K562 (cell line): ENCODE measurements around the gene DDX46. TPM values are rescaled to one million over a fixed set of nuclear protein-coding genes. Genes with fewer than 3 reads are reported as not detected.

ENCODE experiments used
- ATAC-seq: fragments of 200-7000 bp; cut with Tn5 transposase; 3 replicates; pipeline ENCODE4 v1.9.1; 2020; ENCODE audit warnings: moderate library complexity
- BruUV-seq: library from RNA; stranded (reverse); fragments of 400-500 nt; replicated peaks from 2 replicates; lab custom pipeline; 2021; lab: Mats Ljungman, UMichigan
- CTCF ChIA-PET: fragments of 300-600 bp; formaldehyde crosslinking; extraction: SDS; loops from one replicate; lab custom pipeline; 2021; ENCODE audit warnings: low intra/inter-chr PET ratio; lab: Yijun Ruan, JAX
- POLR2A ChIA-PET: fragments of 300-600, 350-650 bp; sonication (Branson Sonifier 250); formaldehyde crosslinking; extraction: SDS; loops from one replicate; lab custom pipeline; 2021; ENCODE audit warnings: antibody characterized with exemption, inconsistent platforms; lab: Yijun Ruan, JAX
- DNase-seq, 4 experiments: peaks; one replicate each; pipeline versions ENCODE4 v3.0.0 to v3.0.0-alpha.2; 2011 to 2018; ENCODE audit warnings: low spot score in 3 of 4, mixed read lengths in 3 of 4; ENCODE audit errors: extremely low read depth in 1 of 4
- FAIRE-seq: peaks from 2 replicates; lab custom pipeline; 2011; peaks lifted over from hg19 to GRCh38; lab: Jason Lieb, UNC
- H2AFZ ChIP-seq: 2 replicates; pipeline ENCODE4 v1.6.0; 2011; ENCODE audit warnings: low read depth, low read length, control low read depth, inconsistent platforms
- H3K27ac ChIP-seq: fragments of 200-600 bp; 3 replicates; pipeline ENCODE4 v1.8.0; 2011; ENCODE audit warnings: low read depth, mild to moderate bottlenecking, control low read depth, inconsistent platforms, low read length, moderate library complexity, mixed read lengths; ENCODE audit errors: extremely low read depth
- H3K27me3 ChIP-seq, 2 experiments: fragments of 300-600 bp in 1 of 2; 2 replicates in 1 of 2; 3 replicates in 1 of 2; pipeline versions ENCODE4 v1.6.0 to v1.8.0; 2011; ENCODE audit warnings: inconsistent platforms in 2 of 2, low read length in 2 of 2, mild to moderate bottlenecking in 1 of 2, mixed read lengths in 1 of 2, moderate library complexity in 1 of 2; ENCODE audit not compliant: control insufficient read depth in 2 of 2, insufficient read depth in 2 of 2
- H3K36me3 ChIP-seq: fragments of 300-600 bp; 3 replicates; pipeline ENCODE4 v1.8.0; 2011; ENCODE audit warnings: mild to moderate bottlenecking, low read length, inconsistent platforms; ENCODE audit not compliant: control insufficient read depth, insufficient read depth
- H3K4me1 ChIP-seq, 2 experiments: fragments of 200-600 bp in 1 of 2; replicated peaks in 1 of 2; 2 replicates in 1 of 2; 3 replicates in 1 of 2; pipeline versions ENCODE4 v1.5.1 to v1.8.0; 2011; ENCODE audit warnings: inconsistent platforms in 2 of 2, low read length in 2 of 2, mild to moderate bottlenecking in 1 of 2, mixed read lengths in 1 of 2, moderate library complexity in 1 of 2; ENCODE audit not compliant: control insufficient read depth in 2 of 2, insufficient read depth in 2 of 2
- H3K4me2 ChIP-seq: 2 replicates; pipeline ENCODE4 v1.6.1; 2011; ENCODE audit warnings: low read length, control low read depth, inconsistent platforms, mixed read lengths; ENCODE audit not compliant: insufficient read depth
- H3K4me3 ChIP-seq: fragments of 200-600 bp; sonication (generic), shearing (Covaris generic); 2 replicates; pipeline ENCODE4 v1.5.1; 2016; ENCODE audit warnings: control low read depth, inconsistent platforms
- H3K79me2 ChIP-seq: fragments of 200-600 bp; 3 replicates; pipeline ENCODE4 v1.8.0; 2011; ENCODE audit warnings: low read length, inconsistent platforms; ENCODE audit not compliant: control insufficient read depth, insufficient read depth
- H3K9ac ChIP-seq, 2 experiments: 2 replicates each; pipeline versions ENCODE4 v1.6.0 to v1.6.1; 2011; ENCODE audit warnings: low read depth in 2 of 2, low read length in 2 of 2, control low read depth in 1 of 2, inconsistent platforms in 1 of 2, mild to moderate bottlenecking in 1 of 2, mixed read lengths in 1 of 2; ENCODE audit not compliant: insufficient read depth in 1 of 2
- H3K9me1 ChIP-seq: one replicate; pipeline ENCODE4 v1.6.0; 2011; ENCODE audit warnings: inconsistent platforms, mild to moderate bottlenecking, low read length, moderate library complexity; ENCODE audit not compliant: control insufficient read depth, insufficient read depth
- H3K9me3 ChIP-seq: replicated peaks from 2 replicates; pipeline ENCODE4 v1.5.1; 2011; ENCODE audit warnings: low read depth, low read length, inconsistent platforms; ENCODE audit not compliant: control insufficient read depth, insufficient read depth
- H4K20me1 ChIP-seq: replicated peaks from 2 replicates; pipeline ENCODE4 v1.6.1; 2011; ENCODE audit warnings: low read length, inconsistent platforms, mixed read lengths; ENCODE audit not compliant: control insufficient read depth, insufficient read depth
- BRD4 ChIP-seq: fragments of 200-600 bp; sonication (generic); IDR thresholded peaks from 2 replicates; pipeline ENCODE4 v1.6.1; 2017; ENCODE audit warnings: inconsistent platforms
- DMBX1 ChIP-seq: fragments of 250-450 bp; sonication (Bioruptor Pico); IDR thresholded peaks from 2 replicates; pipeline ENCODE4 v1.8.0; 2022; ENCODE audit warnings: inconsistent platforms, mild to moderate bottlenecking, moderate library complexity, borderline replicate concordance
- HCFC1 ChIP-seq: IDR thresholded peaks from 2 replicates; pipeline ENCODE4 v1.6.1; 2012; ENCODE audit warnings: low read depth, low read length, improper control_type of control experiment
- IFI16 ChIP-seq: fragments of 250-450 bp; sonication (Bioruptor Pico); IDR thresholded peaks from 2 replicates; pipeline ENCODE4 v2.1.2; 2022; ENCODE audit warnings: mild to moderate bottlenecking, inconsistent platforms
- MEIS2 ChIP-seq: fragments of 450-650 bp; IDR thresholded peaks from 2 replicates; pipeline ENCODE4 v1.6.1; 2014; ENCODE audit warnings: mild to moderate bottlenecking; ENCODE audit not compliant: partially characterized antibody
- RBM15 ChIP-seq: fragments of 200-400 bp; formaldehyde crosslinking; IDR thresholded peaks from 2 replicates; pipeline ENCODE4 v1.6.1; 2018; ENCODE audit warnings: mild to moderate bottlenecking, low read length, moderate library complexity; ENCODE audit not compliant: insufficient read depth
- SNRNP70 ChIP-seq: fragments of 200-400 bp; formaldehyde crosslinking; optimal IDR thresholded peaks from 2 replicates; pipeline ENCODE3; 2017; ENCODE audit warnings: low read depth, low read length
- XRCC5 ChIP-seq: fragments of 200-400 bp; formaldehyde crosslinking; IDR thresholded peaks from 2 replicates; pipeline ENCODE4 v1.6.1; 2017; ENCODE audit warnings: low read depth, mild to moderate bottlenecking, low read length
- ZNF175 ChIP-seq: fragments of 200-800 bp; sonication (Bioruptor generic); IDR thresholded peaks from 2 replicates; pipeline ENCODE4 v1.6.1; 2016; ENCODE audit warnings: low read depth, mild to moderate bottlenecking, missing genetic modification characterization, missing compliant biosample characterization
- ZNF354B ChIP-seq: fragments of 250-450 bp; sonication (Bioruptor Pico); IDR thresholded peaks from 2 replicates; pipeline ENCODE4 v1.4.0; 2020
- ZSCAN32 ChIP-seq: fragments of 450-650 bp; formaldehyde crosslinking; IDR thresholded peaks from 2 replicates; pipeline ENCODE4 v1.4.0; 2020; ENCODE audit warnings: mild to moderate bottlenecking, moderate library complexity
- WGBS: fragments of 100-300 bp; shearing (Covaris generic); methylation state at CpG from one replicate; pipeline ENCODE4 v1.1.6; 2016; ENCODE audit warnings: low coverage, mixed read lengths; ENCODE audit not compliant: insufficient coverage; ENCODE audit errors: missing lambda C conversion rate; 5-methylcytosine and 5-hydroxymethylcytosine counted together
- in situ Hi-C: fragments of 300-500 bp; cut with MboI; formaldehyde crosslinking; loops from 4 replicates; pipeline ENCODE4 v1.15.0; 2018; ENCODE audit warnings: inconsistent platforms, mixed read lengths
- intact Hi-C: fragments of 100-400 bp; cut with micrococcal nuclease; formaldehyde crosslinking; loops from 2 replicates; pipeline ENCODE4 v1.14.2; 2022
- polyA plus RNA-seq, 8 experiments: library from polyadenylated mRNA; depleted of rRNA in 4 of 8; stranded (reverse) in 5 of 8; unstranded in 3 of 8; fragments of >200 nt; fragmentation: Nextera tagmentation in 2 of 8; fragmentation: Illumina TruSeq in 1 of 8; extraction: Ambion mirVana in 2 of 8; extraction: Trizol in 1 of 8; gene quantifications; 2 replicates each; pipeline versions ENCODE4 v1.2.1 to v1.2.3, GENCODE V29; 2011 to 2014; ENCODE audit warnings: inconsistent platforms in 1 of 8, missing spikeins in 1 of 8
- total RNA-seq, 7 experiments: library from RNA; depleted of rRNA in 6 of 7; stranded (reverse); fragments of >200 nt in 6 of 7; fragmentation: Illumina TruSeq in 2 of 7; extraction: Trizol in 2 of 7; gene quantifications; 2 replicates each; pipeline versions ENCODE4 v1.2.1 to v1.2.3, GENCODE V29; 2011 to 2021; ENCODE audit warnings: low replicate concordance in 1 of 7
- TF ChIP-seq, protein P1 (sequence below): IDR thresholded peaks from 3 replicates; pipeline ENCODE4 v1.6.1; 2011; ENCODE audit warnings: borderline replicate concordance, mild to moderate bottlenecking; ENCODE audit not compliant: insufficient read length, insufficient read depth

DDX46 gene
- total and polyA plus RNA-seq, 9 of the 15 experiments (the other 6 are each of a cell fraction or from before 2014, with no cell fraction given): 26.2 to 99.0 (median 76.4) TPM

DNA sequence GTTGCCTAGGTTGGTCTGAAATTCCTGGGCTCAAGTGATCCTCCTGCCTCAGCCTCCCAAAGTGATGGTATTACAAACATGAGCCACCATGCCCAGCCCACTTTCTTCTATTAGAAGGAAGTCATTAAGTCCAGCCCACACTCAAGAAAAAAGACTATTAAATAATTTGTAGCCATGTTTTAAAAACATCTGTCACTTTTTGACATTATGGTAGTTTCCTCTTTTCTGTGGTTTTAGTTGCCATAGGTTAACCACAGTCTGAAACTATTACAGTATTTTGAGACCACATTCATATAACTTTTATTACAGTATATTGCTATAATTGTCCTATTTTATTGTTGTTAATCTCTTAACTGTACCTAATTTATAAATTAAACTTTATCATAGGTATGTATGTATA is 55.2 kb downstream of the DDX46 start:
- Histone ChIP-seq H3K9me1 (no peaks in the 10 kb centered on the region), H3K9me3 (no peaks in the 10 kb centered on the region), H3K4me2 (no peak overlapping the region), H3K27me3 (no peaks in the 10 kb centered on the region), H2AFZ (no peak overlapping the region), H3K79me2 (no peaks in the 10 kb centered on the region), H3K4me1 (no peaks in the 10 kb centered on the region), H3K27ac (no peak overlapping the region), H3K36me3 (peaks cover 85% of the 10 kb centered on the region), H4K20me1 (no peaks in the 10 kb centered on the region), H3K4me3 (no peak overlapping the region), H3K9ac (no peak overlapping the region)
- intact Hi-C loops (no loop called here), in situ Hi-C loops (no loop called here)
- TF ChIP-seq ZNF175 (CRISPR knock-in tag): no peak
- TF ChIP-seq MEIS2: peak; percentile 19
- no TSS peak for BruUV-seq
- ChIA-PET CTCF (no interaction called here), POLR2A (no interaction called here)
- no peak for FAIRE-seq
- no peak for DNase-seq
- ATAC-seq: no peak

DNA sequence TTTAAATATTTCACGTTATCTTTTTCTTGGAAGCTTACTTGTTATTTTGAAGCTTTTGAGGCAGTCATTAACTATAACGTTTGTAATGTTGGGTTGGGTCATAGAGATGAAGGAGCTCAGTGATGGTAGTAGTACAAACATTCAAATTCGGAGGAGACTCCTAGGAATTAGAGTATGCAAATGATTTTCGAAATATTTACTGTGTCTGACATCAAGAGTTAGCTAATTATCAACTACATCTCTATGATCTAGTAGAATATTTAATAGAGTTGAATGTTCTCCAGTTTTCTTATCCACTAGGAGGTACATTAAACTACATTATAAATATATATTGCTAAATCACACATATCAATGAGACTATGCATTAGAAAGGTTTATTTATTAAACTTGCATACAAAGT is 58.4 kb downstream of the DDX46 start:
- H3K9ac ChIP-seq: no peak overlapping the region
- no peak overlapping the region for H3K4me3 ChIP-seq
- no peak for TF ChIP-seq IFI16 (CRISPR knock-in tag)
- TF ChIP-seq, protein P1, sequence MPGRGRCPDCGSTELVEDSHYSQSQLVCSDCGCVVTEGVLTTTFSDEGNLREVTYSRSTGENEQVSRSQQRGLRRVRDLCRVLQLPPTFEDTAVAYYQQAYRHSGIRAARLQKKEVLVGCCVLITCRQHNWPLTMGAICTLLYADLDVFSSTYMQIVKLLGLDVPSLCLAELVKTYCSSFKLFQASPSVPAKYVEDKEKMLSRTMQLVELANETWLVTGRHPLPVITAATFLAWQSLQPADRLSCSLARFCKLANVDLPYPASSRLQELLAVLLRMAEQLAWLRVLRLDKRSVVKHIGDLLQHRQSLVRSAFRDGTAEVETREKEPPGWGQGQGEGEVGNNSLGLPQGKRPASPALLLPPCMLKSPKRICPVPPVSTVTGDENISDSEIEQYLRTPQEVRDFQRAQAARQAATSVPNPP: no peak
- TF ChIP-seq RBM15: no peak
- TF ChIP-seq ZNF354B (CRISPR knock-in tag): no peak
- no peak for TF ChIP-seq XRCC5
- no peak for TF ChIP-seq SNRNP70
- no peak for TF ChIP-seq HCFC1
- no peak for TF ChIP-seq ZSCAN32
- no peak for TF ChIP-seq BRD4
- TF ChIP-seq DMBX1: no peak
- no peak for ATAC-seq
- no peaks in the 10 kb centered on the region for H3K9me3 ChIP-seq
- no peaks in the 10 kb centered on the region for H3K27me3 ChIP-seq
- BruUV-seq: no TSS peak
- CTCF ChIA-PET: no interaction called here
- intact Hi-C loops: no loop called here
- no peak overlapping the region for H2AFZ ChIP-seq
- POLR2A ChIA-PET: interaction anchor here (0.8 to 1.1 kb wide), 3 partner anchors 12 to 445 kb away, joined by 3 to 4 read pairs (median 3); partner anchors contain the start of gene C5orf24
- no peak for FAIRE-seq
- no peaks in the 10 kb centered on the region for H3K9me1 ChIP-seq
- in situ Hi-C loops: no loop called here
- H3K27ac ChIP-seq: no peak overlapping the region
- 79% methylated on average over 4 of the region's 4 CpGs for whole genome bisulfite sequencing
- no peaks in the 10 kb centered on the region for H3K4me1 ChIP-seq
- H3K4me2 ChIP-seq: no peak overlapping the region
- no peaks in the 10 kb centered on the region for H4K20me1 ChIP-seq
- H3K36me3 ChIP-seq: peaks cover 86% of the 10 kb centered on the region
- no peaks in the 10 kb centered on the region for H3K79me2 ChIP-seq
- DNase-seq: no peak
